HG03521 (cell line): ENCODE data around the gene PTPN7.

ENCODE experiments used
- ATAC-seq: cut with Tn5 transposase; IDR thresholded peaks from one replicate; pipeline ENCODE4 v1.9.1; 2021; ENCODE audit warnings: mild to moderate bottlenecking, moderate library complexity; ENCODE audit not compliant: unreplicated experiment

The PTPN7 gene

DNA sequence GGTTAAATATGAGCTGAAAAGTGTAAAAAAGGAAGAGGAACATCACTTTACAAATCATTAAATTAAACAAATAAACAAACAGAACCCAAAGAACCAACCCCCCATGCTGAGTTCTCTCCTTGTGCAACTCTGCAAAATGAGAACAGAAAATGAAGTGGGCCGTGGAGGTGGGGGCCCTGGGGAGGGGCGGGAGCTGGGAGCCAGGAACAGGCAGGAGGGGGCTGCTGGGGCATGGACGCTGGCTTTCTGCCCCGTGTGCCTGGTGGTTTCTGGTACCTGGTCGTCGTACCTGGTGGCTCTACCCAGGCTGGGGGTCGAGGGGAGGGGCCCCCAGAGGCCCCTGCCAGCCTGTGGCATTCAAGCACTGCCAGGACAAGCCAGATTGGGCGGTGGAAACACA lies 26.9 kb downstream of the PTPN7 start:
- no peak for ATAC-seq

DNA sequence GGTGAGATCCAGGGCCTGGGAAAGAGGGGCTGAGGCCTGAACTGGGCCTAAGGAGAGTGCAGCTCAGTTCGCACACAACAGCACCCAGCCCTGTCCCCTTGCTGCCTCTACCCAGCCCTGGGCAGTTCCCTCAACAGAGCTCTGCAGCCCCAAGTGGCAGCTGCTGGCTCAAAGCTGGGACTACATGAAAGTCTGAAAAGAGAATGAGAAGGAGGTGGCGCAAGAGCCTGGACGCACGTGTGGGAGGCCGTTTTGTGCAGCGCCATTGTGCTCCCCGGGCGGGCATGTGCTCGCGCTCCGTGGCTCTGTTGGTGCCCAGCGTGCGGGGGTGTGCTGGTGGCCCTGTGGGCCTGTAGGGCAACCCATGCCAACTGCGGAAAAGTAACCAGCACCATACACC lies 27.4 kb downstream of the PTPN7 start:
- ATAC-seq, result no peak

GRCh38 chr1:202131956-202132821 lies 28.2 kb downstream of the PTPN7 start:
- no peak for ATAC-seq

- ATAC-seq, result no peak
Measured at GRCh38 chr1:202130816-202131522, 29.4 kb downstream of the PTPN7 start.

GRCh38 chr1:202130297-202130721 lies 30.1 kb downstream of the PTPN7 start:
- no peak for ATAC-seq

- no peak for ATAC-seq
Measured at GRCh38 chr1:202129453-202130296, 30.7 kb downstream of the PTPN7 start.

- no peak for ATAC-seq
Measured at GRCh38 chr1:202127836-202128622, 32.4 kb downstream of the PTPN7 start.

DNA sequence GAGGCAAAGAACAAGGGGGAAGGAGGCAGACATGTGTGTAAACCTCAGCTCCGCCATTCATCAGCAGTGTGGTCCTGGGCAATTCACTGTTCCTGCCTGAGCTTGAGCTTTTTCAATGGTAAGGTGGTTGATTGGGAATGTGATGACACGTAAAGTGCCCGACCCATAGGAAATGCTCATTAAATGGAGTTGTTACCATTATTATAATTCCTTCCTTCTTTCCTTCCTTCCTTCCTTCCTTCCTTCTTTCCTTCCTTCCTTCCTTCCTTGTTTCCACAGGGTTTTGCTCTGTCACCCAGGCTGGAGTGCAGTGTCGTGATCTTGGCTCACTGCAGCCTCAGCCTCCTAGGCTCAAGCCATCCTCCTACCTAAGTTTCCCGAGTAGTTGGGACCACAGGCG lies 33.3 kb downstream of the PTPN7 start:
- ATAC-seq, result no peak

- ATAC-seq, result no peak
Measured at GRCh38 chr1:202126426-202126825, 34.0 kb downstream of the PTPN7 start.

DNA sequence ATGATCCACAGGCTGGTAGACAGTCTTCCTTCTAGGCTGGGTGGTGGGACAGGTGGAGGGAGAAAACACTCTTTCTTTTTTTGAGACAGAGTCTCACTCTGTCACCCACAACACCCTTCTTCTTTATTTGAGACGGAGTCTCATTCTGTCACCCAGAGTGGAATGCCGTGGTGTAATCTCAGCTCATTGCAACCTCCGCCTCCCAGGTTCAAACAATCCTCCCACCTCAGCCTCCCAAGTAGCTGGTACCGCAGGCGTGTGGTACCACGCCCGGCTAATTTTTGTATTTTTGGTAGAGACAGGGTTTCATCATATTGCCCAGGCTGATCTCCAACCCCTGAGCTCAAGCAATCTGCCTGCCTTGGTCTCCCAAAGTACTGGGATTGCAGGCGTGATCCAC lies 34.8 kb downstream of the PTPN7 start:
- no peak for ATAC-seq

DNA sequence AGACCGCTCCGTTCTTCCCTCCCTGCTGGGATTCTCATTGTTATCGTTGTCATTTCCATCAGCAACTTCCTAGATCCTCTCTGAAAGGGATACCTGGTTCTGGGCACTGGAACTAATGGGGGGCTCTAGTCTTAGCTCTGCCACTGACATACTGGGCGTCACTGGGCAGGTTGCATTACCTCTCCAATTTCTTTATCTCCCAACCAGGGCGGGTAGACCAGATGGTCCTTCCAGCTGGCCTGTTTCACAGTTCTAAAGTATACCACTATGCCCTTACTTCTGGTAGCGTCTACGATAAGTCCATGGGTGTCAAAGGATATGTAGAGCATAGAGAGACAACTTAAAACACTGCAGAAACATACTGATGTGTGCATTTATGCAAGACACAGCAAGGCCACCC lies 36.3 kb downstream of the PTPN7 start:
- ATAC-seq, result no peak

DNA sequence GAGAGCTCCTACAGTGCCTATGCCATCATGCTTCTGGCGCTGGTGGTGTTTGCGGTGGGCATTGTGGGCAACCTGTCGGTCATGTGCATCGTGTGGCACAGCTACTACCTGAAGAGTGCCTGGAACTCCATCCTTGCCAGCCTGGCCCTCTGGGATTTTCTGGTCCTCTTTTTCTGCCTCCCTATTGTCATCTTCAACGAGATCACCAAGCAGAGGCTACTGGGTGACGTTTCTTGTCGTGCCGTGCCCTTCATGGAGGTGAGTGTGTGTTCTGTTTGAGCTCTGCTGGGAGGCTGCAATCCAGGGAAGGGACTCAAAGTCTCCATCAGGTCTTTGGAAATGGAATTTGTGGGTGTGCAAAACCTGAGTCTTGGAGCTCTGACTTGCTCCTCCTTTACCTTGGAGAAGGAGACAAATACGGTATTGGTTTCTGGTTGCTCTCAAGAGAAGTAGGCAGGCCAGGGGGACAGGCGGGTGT lies 37.0 kb downstream of the PTPN7 start:
- ATAC-seq, result no peak

DNA sequence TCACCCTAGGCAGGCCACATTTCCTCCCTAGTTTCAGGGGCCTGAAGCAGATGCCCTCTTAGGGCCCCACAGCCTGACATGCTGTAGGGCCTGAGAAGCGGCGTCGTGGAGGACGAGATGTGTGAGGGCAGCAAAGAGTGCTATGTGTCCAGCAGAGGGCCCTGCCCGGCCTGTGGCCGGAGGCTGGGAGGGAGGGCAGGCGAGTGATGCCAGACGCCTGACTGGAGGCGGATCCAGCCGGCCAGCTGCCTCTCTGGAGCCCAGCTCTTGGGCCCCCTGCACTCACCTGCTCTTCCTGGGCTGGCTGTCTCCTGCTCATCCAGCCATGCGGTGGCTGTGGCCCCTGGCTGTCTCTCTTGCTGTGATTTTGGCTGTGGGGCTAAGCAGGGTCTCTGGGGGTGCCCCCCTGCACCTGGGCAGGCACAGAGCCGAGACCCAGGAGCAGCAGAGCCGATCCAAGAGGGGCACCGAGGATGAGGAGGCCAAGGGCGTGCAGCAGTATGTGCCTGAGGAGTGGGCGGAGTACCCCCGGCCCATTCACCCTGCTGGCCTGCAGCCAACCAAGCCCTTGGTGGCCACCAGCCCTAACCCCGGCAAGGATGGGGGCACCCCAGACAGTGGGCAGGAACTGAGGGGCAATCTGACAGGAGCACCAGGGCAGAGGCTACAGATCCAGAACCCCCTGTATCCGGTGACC lies 37.6 kb downstream of the PTPN7 start, which contains the start of gene GPR37L1:
TSS of gene GPR37L1 (plus strand) at position 279 of the 697 bp plus-strand sequence. CDS start at position 326, 47 bp downstream.
- ATAC-seq, result no peak

DNA sequence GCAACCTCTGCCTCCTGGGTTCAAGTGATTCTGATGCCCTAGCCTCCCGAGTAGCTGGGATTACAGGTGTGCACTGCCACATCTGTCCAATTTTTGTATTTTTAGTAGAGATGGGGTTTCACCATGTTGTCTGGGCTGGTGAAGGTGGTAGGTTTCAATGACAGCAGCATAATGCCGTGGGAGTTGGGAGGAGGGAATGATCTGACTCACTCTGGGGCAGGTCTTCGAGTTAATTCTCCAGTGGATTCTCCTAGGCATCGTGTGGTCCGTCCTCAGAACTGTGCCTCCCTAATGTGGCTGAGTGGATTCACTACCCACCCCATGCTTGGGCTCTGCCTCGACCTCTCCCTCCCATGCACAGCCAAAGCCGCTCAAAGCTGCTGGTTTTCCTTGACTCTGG lies 39.4 kb downstream of the PTPN7 start:
- no peak for ATAC-seq

DNA sequence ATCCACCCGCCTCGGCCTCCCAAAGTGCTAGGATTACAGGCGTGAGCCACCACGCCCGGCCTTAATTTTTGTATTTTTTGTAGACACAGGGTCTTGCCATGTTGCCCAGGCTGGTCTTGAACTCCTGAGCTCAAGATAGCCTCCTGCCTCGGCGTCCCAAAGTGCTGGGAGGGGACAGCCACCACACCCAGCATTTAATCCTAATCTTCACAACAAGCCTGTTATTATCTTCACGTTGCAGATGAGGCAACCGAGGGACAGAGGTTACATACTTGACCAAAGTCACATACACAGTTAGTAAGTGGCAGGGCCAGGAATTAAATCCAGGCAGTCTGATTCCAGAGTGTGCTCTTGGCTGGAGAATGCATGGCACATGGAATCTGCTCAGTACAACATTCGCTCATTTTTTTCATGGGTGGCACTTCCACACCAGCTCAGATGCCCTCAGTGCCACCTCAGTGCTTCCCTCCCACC lies 42.5 kb downstream of the PTPN7 start:
- ATAC-seq, result no peak

DNA sequence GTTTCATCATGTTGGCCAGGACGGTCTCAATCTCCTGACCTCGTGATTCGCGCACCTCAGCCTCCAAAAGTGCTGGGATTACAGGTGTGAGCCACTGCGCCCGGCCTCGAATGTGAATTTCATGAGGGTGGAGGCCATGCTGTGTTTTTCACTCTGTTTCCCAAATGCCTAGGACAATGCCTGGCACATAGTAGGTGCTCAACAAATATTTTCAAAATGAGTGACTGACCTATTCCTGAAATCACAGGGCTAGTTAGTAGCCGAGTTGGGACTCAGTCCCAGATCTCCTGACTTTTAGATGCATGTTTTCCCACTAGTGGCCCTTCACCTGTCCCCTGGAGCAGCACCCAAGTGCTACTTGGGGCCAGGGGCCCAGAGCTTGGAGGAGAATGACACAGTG lies 44.1 kb downstream of the PTPN7 start:
- no peak for ATAC-seq

DNA sequence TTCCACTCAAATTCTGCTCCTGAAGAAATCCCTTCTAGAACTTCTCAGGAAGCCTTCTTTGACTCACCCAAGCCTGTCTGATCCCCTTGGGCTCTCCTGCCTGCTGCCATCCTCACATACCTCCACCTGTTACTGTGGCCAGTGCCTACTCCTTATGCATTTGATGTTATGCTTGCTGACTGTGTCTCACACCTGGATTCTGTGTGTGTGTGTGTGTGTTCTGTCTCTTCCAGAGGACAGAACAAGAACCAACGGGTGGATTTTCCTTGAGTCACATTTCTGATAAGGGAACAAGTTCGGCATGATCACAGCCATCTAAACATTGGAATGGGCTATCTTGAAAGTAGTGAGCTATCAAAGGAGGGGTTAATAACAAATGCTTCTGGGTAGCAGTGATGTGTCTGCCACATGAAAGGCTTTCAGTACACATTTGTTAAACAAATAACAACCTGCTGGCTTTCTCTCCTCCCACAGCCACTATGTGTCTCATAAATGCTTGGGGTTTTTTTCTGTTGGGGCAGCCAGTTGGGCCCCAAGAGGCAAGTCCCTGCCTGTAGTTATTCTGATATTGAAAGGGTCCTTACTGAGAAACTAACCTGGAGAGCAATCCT lies 46.6 kb downstream of the PTPN7 start:
- ATAC-seq, result no peak

- ATAC-seq, result no peak
Measured at GRCh38 chr1:202112859-202113689, 47.3 kb downstream of the PTPN7 start.
